ENCODE results near the gene SCARB2. TPM values are rescaled to one million over a fixed set of nuclear protein-coding genes. Genes with fewer than 3 reads are reported as not detected.

SCARB2 gene
- total and polyA plus RNA-seq, 8 donors: 212 to 266 (median 229) TPM

- intact Hi-C loops (cut with DNase I): no loop called here
- Histone ChIP-seq H3K9me3 (peaks cover 0 to 17% of the 10 kb centered on the region in 2 donors), H3K27ac (peak overlapping the region in 1 of 2 donors; percentile 36), H3K27me3 (no peaks in the 10 kb centered on the region), H3K4me3 (no peak overlapping the region), H3K4me1 (peaks cover 0 to 6% of the 10 kb centered on the region in 2 donors), H3K36me3 (no peaks in the 10 kb centered on the region)
- ATAC-seq: peak; percentile 65
- DNase-seq: peak in 1 of 4 donors; percentile 49
- no peak for TF ChIP-seq CTCF (IDR thresholded peaks at IDR 0.05)
These were observed 22.3 kb upstream of the SCARB2 start for GRCh38 chr4:76235915-76236314.

GRCh38 chr4:76235407-76235806, 21.8 kb upstream of the SCARB2 start:
- Histone ChIP-seq H3K27me3 (no peaks in the 10 kb centered on the region), H3K9me3 (peaks cover 0 to 12% of the 10 kb centered on the region in 2 donors), H3K4me3 (no peak overlapping the region), H3K4me1 (peaks cover 0 to 6% of the 10 kb centered on the region in 2 donors), H3K36me3 (no peaks in the 10 kb centered on the region), H3K27ac (peak overlapping the region in 1 of 2 donors; percentile 36)
- DNase-seq: no peak
- ATAC-seq: no peak
- no peak for TF ChIP-seq CTCF (IDR thresholded peaks at IDR 0.05)
- intact Hi-C loops (cut with DNase I): no loop called here

GRCh38 chr4:76234679-76235044, 21.0 kb upstream of the SCARB2 start:
- DNase-seq (no peak), ATAC-seq (no peak)
- H3K4me3 ChIP-seq: no peak overlapping the region
- intact Hi-C loops (cut with DNase I): no loop called here
- H3K36me3 ChIP-seq: no peaks in the 10 kb centered on the region
- no peak overlapping the region for H3K27ac ChIP-seq
- H3K4me1 ChIP-seq: peaks cover 0 to 6% of the 10 kb centered on the region in 2 donors
- H3K27me3 ChIP-seq: no peaks in the 10 kb centered on the region
- TF ChIP-seq CTCF (IDR thresholded peaks at IDR 0.05): no peak
- peaks cover 0 to 5% of the 10 kb centered on the region in 2 donors for H3K9me3 ChIP-seq

GRCh38 chr4:76233967-76234678, 20.5 kb upstream of the SCARB2 start:
- Histone ChIP-seq H3K36me3 (no peaks in the 10 kb centered on the region), H3K27me3 (no peaks in the 10 kb centered on the region), H3K27ac (no peak overlapping the region), H3K4me3 (peak overlapping the region in 1 of 2 donors; percentile 30), H3K4me1 (peaks cover 0 to 6% of the 10 kb centered on the region in 2 donors), H3K9me3 (no peaks in the 10 kb centered on the region)
- no peak for TF ChIP-seq CTCF (IDR thresholded peaks at IDR 0.05)
- ATAC-seq (peak; percentile 84), DNase-seq (peak in 2 of 4 donors; percentile 56 to 79)
- intact Hi-C loops (cut with DNase I): no loop called here

- ATAC-seq: peak; percentile 17
- H3K27ac ChIP-seq: no peak overlapping the region
- H3K9me3 ChIP-seq: peaks cover 0 to 4% of the 10 kb centered on the region in 2 donors
- peak overlapping the region in 1 of 2 donors; percentile 30 for H3K4me3 ChIP-seq
- H3K27me3 ChIP-seq: no peaks in the 10 kb centered on the region
- DNase-seq: no peak
- H3K4me1 ChIP-seq: peaks cover 0 to 6% of the 10 kb centered on the region in 2 donors
- no peak for TF ChIP-seq CTCF (IDR thresholded peaks at IDR 0.05)
- intact Hi-C loops (cut with DNase I): no loop called here
- no peaks in the 10 kb centered on the region for H3K36me3 ChIP-seq
These were observed 19.9 kb upstream of the SCARB2 start for GRCh38 chr4:76233529-76233928.
